ENCODE data around the gene ANAPC16.

ANAPC16 gene

GRCh38 chr10:72215611-72216549 lies at the start of gene ANAPC16, which contains the start of gene ASCC1:
Gene ANAPC16, plus strand, starts transcription at chr10:72216012. Its CDS starts 7,903 bp downstream, at chr10:72223915.
Gene ASCC1, minus strand, starts transcription at chr10:72216276. Its CDS starts 2,978 bp downstream, at chr10:72213298.
- TF ChIP-seq CTCF (IDR thresholded peaks at IDR 0.05; ENCODE audit: extremely low read depth, missing control alignments), result no peak

GRCh38 chr10:72167118-72167517 lies 48.7 kb upstream of the ANAPC16 start:
- TF ChIP-seq CTCF (IDR thresholded peaks at IDR 0.05; ENCODE audit: extremely low read depth, missing control alignments), result no peak
- no peak for DNase-seq (ENCODE audit: low spot score)

More at GRCh38 chr10:72215611-72216549, at the start of gene ANAPC16, which contains the start of gene ASCC1:
- peak; percentile 91 for DNase-seq (ENCODE audit: low spot score)

- TF ChIP-seq CTCF (IDR thresholded peaks at IDR 0.05; ENCODE audit: extremely low read depth, missing control alignments), result no peak
Measured at GRCh38 chr10:72170263-72170662, 45.5 kb upstream of the ANAPC16 start.

GRCh38 chr10:72170733-72171132 lies 45.1 kb upstream of the ANAPC16 start:
- no peak for DNase-seq (ENCODE audit: low spot score)
- no peak for TF ChIP-seq CTCF (IDR thresholded peaks at IDR 0.05; ENCODE audit: extremely low read depth, missing control alignments)

More at GRCh38 chr10:72170263-72170662, 45.5 kb upstream of the ANAPC16 start:
- no peak for DNase-seq (ENCODE audit: low spot score)

GRCh38 chr10:72171175-72171630 lies 44.6 kb upstream of the ANAPC16 start:
- DNase-seq (ENCODE audit: low spot score), result no peak
- TF ChIP-seq CTCF (IDR thresholded peaks at IDR 0.05; ENCODE audit: extremely low read depth, missing control alignments), result no peak

- TF ChIP-seq CTCF (IDR thresholded peaks at IDR 0.05; ENCODE audit: extremely low read depth, missing control alignments), result no peak
- DNase-seq (ENCODE audit: low spot score), result no peak
Measured at GRCh38 chr10:72173262-72173618, 42.6 kb upstream of the ANAPC16 start.

- peak; percentile 17 for DNase-seq (ENCODE audit: low spot score)
- no peak for TF ChIP-seq CTCF (IDR thresholded peaks at IDR 0.05; ENCODE audit: extremely low read depth, missing control alignments)
Measured at GRCh38 chr10:72173619-72174296, 42.1 kb upstream of the ANAPC16 start.

All from GM20000 (cell line).